ENCODE measurements around the gene DNAJC30.

The DNAJC30 gene

DNA sequence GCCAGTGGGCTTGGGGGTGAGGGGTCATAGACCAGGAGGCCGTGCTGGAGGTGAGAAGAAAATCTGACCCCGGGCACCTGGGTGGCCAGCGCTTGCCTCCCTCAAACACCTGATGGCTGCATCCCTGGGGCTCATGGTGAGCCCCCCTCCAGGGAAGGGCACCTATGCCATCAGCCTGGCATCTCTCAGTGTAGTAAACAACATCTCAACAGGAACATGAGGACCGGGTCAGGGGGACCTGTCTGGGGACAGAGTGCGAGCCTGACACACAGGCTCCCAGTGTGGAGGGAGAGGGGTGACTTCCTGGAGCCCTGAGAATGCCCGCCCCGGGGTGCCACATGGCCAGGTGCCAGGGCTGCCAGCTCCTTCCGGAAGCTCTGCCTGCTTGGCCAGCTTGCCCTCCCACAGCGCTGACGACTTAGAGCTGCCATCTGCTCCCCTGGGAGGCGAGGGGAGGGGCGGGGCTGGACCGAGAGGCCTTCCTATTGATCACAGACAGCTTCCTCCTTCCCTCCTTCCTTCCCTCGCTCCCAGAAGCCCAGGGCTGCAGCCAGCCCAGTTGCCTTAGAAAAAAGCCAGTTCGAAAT is 23.9 kb upstream of the DNAJC30 start:
- DNase-seq = no peak

DNA sequence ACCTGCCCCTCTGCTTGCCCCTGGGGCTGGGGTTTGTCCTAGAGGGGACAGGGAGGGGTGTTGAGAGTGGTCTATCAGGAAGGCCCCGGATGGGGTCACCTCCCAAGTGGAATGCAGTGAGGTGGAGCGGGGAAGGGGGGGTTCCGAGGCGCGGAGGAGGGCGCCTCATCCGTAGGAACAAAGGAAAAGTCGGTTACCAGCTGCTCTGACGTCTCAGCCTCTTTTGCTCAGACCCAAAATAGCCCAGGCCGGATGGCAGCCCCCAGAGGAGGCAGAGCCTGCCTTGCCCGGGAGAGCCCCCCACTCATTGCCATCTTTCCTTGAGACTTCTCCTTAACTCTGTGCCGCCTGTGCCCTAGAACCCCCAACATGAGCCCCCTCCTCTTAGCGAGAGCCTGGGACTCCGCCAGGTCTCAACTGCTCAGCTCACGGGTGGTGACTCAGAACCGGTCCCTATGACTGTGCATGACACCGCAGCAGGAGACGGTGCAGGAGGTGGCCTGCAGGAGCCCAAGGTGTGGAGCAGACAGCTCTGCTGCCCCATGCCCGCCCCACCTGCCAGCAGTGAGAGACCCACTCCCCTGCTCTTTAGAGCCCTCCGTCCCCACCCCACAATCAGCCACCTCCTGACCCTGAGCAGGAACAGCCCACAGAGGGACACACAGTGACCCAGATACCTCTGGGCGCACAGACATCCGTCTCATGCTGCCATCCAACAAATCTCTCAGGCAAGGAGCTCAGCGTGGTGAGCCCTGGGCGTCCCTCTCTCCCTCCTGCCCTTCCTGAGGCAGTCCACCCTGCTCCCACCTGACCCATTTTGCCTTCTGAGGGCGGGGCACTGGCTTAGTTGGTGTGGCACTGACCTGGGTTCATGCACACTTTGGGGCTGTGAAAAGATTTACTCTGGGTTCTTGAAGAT is 23.1 kb upstream of the DNAJC30 start:
- peak; percentile 60 for DNase-seq

GRCh38 chr7:73705551-73705920 is 22.3 kb upstream of the DNAJC30 start:
- DNase-seq = no peak

GRCh38 chr7:73704640-73705550 is 21.6 kb upstream of the DNAJC30 start:
- DNase-seq = no peak

DNA sequence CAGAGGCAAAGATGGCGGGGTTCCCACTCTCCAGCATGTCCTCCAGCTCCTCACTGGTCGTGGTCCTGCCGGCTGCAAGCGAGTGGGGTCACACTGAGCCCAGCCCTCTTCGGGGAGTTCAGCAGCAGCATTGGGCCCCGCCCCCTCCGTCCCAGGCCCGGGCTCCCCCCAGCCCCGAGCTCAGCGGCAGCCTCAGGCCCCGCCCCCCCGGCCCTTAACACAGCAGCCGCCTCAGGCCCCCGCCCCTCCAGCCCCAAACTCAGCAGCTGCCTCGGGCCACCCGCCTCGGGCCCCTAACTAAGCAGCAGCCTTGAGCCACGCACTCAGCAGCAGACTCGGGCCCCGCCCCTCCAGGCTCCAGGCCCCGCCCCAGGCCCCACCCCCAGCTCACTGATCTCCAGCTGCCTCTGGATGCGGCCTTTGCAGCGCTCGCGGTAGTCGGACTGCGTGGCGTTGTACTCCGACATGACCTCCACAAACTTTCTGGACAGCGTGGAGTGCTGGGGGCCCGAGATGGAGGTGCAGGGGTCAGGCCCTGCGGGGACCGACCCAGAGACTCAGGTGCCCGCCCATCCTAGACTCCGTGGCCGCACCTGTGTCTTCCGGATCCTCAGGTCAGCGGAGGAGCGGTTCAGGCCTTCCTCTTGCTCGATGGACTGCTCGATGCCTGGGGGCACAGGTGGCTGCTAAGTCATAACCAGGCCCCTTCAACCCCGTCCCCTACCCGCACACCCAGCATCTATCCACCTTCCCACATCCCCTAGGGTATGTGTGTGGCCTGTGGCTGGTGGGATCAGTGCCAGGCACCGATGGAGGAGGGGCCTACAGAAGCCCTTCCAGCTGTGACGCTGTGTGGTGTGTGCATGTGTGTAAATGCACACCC is 20.7 kb upstream of the DNAJC30 start:
- no peak for DNase-seq

DNA sequence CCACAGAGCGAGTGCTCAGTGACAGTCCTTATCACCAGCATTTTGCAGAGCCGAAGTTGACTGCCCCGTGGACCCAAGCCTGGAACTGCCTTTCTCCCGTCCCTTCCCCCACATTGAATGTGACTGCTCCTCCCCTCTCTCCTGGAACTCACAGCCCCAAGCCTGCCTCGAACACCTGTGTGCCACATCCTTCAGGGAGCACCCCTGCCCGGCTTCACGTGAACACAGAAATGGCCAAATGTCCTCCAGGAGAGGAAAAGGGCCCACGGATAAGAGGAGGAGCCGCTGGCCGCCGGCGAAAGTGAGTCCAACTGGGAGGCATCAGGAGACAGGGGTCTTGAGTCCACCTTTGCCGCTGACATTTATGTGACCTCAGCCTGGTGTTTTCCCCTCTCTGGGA is 20.0 kb upstream of the DNAJC30 start:
- no peak for DNase-seq

- DNase-seq = no peak
These were observed 19.4 kb upstream of the DNAJC30 start for GRCh38 chr7:73702665-73703064.

- no peak for DNase-seq
These were observed 19.0 kb upstream of the DNAJC30 start for GRCh38 chr7:73702226-73702625.

GRCh38 chr7:73701357-73701995 is 18.2 kb upstream of the DNAJC30 start:
- no peak for DNase-seq

GRCh38 chr7:73700581-73701134 is 17.4 kb upstream of the DNAJC30 start:
- no peak for DNase-seq

- no peak for DNase-seq
These were observed 16.8 kb upstream of the DNAJC30 start for GRCh38 chr7:73700069-73700423.

GRCh38 chr7:73699370-73700068 is 16.3 kb upstream of the DNAJC30 start:
- no peak for DNase-seq

GRCh38 chr7:73698410-73698809 is 15.2 kb upstream of the DNAJC30 start:
- DNase-seq = no peak

- no peak for DNase-seq
These were observed 13.1 kb upstream of the DNAJC30 start for GRCh38 chr7:73696372-73696771.

- DNase-seq = no peak
These were observed 7.4 kb upstream of the DNAJC30 start for GRCh38 chr7:73690646-73691045.

DNA sequence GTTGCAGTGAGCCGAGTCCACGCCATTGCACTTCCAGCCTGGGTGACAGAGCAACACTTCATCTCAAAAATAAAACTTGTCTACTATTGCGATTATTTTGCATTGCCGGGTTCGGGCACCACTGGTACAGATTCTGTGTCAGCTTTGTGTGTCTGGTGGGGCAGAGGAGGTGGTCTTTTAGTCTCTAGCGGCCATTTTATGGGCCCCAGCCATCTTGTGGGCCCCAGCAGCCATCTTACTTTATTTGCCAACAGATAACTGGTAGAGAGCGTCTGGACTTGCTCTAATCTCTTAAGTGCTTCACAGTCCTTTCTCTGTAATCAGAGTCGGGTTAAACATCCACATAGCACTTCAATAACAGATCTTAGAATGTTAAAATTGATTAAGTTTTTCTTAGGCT is 5.0 kb upstream of the DNAJC30 start:
- no peak for DNase-seq

GRCh38 chr7:73685311-73685710 is 2.1 kb upstream of the DNAJC30 start:
- DNase-seq = no peak

GRCh38 chr7:73683788-73684693 is 788 bp upstream of the DNAJC30 start:
- DNase-seq = no peak

- no peak for DNase-seq
These were observed 553 bp downstream of the DNAJC30 start for GRCh38 chr7:73682745-73683055.

GRCh38 chr7:73681031-73681430 is 2.2 kb downstream of the DNAJC30 start:
- no peak for DNase-seq
